Left cardiac atrium (tissue), 4 donors: ENCODE results near the gene PFN1. TPM values are rescaled to one million over a fixed set of nuclear protein-coding genes. Genes with fewer than 3 reads are reported as not detected.

Experiments
- ATAC-seq, 2 donors: fragments of 200-7000 bp; cut with Tn5 transposase; one replicate each; pipeline ENCODE4 v1.9.1; 2020; ENCODE audit warnings: mild to moderate bottlenecking in 2 of 2, moderate library complexity in 2 of 2
- DNase-seq: peaks from one replicate; pipeline ENCODE4 v3.0.0-alpha.2; 2020
- intact Hi-C, 2 donors: fragments of 100-400 bp; cut with DNase I; formaldehyde crosslinking; loops; one replicate each; pipeline versions ENCODE4 v1.14.1 to v1.15.1; 2022 to 2023
- total RNA-seq, 2 donors: library from RNA; stranded (reverse); fragmentation: NEBNext Ultra II Directional; extraction: Animal tissue kit (Norgen Biotek cat#: 25700); gene quantifications; one replicate each; pipeline ENCODE4 v1.2.1, GENCODE V29; 2021
- donor health status: DM: no; HTN: yes; CAD: no.
- donor health status: DM: no; HTN: yes; CAD: no; lungs with severe emphysema.
- donor health status: DM: yes; HTN: yes; CAD: no.
- donor health status: Dilated cardiomyopathy.

Gene PFN1
- total RNA-seq, 2 donors from 2014 or later: 254 to 303 TPM

DNA sequence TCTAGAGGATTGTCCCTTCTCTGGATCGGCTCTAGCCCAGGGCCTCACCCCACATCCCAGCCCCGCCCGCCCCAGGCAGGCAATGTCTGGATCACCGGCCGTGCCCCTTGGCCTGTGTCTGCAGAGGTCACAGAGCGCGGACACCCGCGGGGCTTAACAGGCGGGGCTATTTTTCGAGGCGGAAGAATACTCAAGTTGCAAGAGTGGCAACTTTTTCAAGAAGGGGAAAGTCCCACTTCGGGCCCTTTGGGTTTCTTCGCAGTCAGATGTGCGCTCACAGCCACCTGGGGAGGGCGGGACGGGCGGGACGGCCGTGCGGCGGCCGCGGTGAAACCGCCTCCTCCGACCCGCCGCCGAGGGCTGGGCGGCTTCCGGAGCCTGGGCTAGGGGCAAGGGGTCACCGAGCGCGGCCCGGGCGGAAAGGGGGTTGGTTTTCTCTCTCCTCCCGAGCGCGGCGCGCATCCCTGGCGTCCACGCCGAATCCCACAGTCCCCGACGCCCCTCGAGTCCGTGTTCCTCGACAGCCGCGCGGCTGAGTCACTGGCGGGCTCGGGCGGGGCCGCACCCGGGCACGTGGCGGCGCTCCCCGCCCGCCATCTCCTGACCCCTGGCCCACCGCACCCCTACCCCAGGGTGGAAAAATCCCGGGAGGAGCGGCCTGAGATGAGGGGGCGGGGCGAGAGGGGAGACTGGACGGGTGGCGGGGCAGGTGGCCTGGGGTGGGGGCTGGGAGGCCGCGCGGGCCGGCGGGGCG lies 1.2 kb upstream of the PFN1 start:
- intact Hi-C loops: loop anchor here in 1 of 2 donors (2.0 kb wide), 1 partner anchor 17 kb away; the partner anchor contains the start of gene SPAG7
- DNase-seq: peak; percentile 84
- ATAC-seq: peak; percentile 8 to 55

DNA sequence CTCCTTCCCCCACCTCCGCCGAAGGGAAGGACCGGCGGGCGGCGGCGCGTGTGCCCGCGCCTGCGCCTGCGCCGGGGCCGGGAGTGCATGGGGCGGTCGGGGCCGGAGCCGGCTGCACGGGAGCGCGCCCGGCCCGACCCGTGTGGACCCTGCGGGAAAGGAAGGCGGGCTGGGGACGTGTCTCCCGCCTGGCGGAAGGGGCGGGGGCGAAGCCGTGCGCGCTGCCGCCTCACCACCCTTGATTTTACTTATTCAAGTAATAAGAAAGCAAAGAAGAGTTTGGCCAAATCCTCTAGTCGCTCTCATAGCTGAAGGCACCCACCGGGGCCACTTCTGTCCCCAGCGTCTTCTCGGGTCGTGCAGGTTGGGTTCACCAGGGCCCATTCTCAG lies 596 bp upstream of the PFN1 start:
- intact Hi-C loops: no loop called here
- DNase-seq (peak; percentile 87), ATAC-seq (peak; percentile 77 to 82)

DNA sequence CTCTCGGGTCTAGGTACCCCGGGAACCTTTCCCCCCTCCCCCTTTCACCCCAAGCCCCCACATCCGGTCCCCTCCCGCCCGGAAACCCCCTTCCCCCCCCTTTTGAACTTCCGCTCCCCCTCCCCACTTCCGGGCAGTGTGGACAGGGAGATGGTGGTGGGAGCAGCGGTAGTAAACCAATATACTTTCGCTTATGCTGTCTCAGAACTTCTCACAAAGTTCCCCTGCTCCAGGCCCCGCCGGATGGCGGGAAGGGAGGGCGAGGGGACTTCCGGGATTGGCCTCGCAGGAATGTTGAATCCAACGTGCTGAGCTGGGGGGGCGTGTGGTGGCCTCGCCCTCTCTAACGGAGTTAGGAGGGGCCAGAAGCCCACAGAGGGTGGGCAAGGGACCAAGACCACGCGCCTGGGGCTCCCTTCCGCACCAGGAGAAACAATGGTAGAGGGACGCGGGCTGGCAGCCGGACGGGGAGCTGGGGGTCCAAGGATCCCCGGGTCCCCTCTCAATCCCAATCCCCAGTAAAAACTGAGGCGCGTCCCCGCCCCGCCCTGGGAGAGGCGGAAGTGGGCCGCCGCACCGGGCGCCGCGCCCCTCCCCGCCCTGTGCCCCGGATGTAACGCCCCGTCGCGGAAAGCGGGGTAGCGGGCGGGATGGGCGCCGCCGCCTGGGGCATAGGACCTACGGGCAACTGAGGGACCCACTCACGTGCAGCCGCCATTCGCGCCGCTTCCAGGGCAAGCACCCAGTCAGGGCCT lies 742 bp downstream of the PFN1 start:
- DNase-seq (peak; percentile 68), ATAC-seq (peak; percentile 35 to 39)
- intact Hi-C loops: no loop called here

DNA sequence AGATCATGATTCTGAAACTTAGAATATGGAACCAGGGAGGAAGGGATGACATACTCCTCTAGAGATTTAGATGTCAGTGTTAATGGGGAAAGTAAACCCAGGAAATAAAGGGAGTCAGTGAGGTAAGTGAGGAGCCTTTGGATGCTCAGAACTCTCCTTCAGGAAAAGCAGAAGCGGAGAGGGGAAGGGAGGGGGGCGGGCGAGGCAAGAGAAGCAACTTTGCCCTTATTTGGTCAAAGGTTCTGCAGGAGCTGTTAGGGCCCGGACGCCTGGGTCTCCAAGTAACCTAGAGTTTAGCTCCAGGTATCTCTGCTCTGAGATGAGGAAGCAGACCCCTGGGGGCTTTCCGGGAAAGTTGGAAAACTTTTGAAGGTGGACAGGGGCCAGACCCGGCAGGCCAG lies 1.3 kb downstream of the PFN1 start:
- ATAC-seq: no peak
- intact Hi-C loops: no loop called here
- no peak for DNase-seq

DNA sequence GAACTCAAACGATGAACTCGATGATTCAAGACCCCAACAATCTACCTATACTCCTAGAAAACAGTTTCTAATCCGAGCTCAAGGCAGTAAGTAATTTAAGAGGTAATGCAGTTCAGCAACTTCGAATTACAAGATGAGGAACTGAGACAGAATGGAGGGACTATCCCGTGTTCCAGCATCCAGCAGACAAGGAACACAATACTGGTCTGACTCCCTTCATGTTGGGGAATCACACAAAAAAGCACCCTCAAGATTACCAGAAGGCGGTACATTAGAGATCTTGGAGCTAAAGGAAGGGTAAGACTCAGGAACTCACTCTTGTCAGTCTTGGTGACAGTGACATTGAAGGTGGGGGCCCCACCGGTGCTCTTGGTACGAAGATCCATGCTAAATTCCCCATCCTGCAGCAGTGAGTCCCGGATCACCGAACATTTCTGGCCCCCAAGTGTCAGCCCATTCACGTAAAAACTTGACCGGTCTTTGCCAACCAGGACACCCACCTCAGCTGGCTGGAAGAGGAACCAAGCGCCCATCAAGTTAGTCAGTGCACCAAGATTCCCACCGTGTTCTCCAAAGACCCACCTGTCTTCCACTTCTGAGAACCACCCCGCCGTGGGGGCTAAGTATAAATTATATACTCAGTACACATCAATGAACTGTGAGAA lies 1.9 kb downstream of the PFN1 start:
- DNase-seq: no peak
- intact Hi-C loops: no loop called here
- no peak for ATAC-seq

DNA sequence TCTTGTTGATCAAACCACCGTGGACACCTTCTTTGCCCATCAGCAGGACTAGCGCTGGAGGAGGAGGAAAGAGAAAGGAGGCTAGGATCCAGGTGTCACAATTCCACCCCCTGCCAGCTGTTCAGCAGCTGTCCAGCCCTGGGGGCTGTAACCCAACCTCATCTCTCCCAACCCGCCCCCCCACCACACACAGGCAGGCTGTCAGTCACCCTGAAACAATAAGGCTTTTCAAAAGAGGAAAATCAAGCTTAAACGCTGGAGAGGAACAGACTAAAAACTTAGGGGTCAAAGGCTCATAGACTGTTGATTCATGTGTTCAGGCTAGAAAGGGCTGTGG lies 2.4 kb downstream of the PFN1 start:
- no peak for DNase-seq
- intact Hi-C loops: no loop called here
- ATAC-seq: no peak

DNA sequence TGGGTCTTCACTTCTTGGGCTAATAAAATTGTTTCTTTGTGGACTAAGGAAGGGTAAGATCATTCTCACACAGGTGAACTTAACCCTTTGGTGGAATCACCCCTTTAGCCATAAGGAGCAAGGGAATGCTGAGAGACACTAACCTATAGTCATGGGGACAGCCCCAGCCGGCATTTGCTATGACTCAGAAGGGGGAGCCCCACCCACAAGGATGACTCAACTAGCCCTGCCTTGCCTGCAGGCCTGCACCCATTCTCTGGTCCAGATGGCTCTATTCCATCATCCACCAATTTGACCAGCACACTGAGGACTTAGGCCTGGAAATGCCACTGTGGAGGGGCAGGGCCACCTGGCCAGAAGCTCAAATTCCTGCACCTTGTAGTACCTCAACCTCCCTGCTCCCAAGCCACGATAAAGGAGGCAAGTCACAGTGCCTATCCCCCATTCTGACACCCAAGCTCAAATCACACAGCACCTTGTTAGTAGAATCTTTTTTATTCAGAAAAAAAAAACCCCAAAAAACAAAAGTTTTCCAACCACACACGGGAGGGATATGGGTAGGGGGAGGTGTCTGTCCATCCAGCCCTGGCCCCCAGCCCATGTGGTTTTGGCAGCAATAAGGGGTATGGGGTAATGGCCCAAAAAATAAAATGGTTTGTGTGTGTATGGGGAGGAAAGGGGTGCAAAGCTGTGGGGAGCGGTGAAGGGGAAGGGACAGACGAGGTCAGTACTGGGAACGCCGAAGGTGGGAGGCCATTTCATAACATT lies 3.0 kb downstream of the PFN1 start:
- intact Hi-C loops: no loop called here
- ATAC-seq: peak in 1 of 2 donors; percentile 37
- DNase-seq: peak; percentile 85

DNA sequence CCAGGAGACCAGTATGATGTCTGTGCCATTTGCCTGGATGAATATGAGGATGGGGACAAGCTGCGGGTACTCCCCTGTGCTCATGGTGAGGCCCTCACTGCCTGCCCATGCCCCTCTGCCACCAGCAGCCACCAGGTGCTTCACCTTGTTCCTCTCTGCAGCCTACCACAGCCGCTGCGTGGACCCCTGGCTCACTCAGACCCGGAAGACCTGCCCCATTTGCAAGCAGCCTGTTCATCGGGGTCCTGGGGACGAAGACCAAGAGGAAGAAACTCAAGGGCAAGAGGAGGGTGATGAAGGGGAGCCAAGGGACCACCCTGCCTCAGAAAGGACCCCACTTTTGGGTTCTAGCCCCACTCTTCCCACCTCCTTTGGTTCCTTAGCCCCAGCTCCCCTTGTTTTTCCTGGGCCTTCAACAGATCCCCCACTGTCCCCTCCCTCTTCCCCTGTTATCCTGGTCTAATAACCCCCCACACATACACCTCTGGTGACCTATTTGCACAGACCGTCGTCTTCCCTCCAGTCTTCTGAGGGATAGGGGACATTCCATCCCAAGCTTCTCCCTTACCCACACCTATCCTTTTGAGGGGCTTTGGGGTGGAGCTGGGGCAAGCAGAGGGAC lies 3.7 kb downstream of the PFN1 start:
- intact Hi-C loops: no loop called here
- ATAC-seq: no peak
- no peak for DNase-seq

DNA sequence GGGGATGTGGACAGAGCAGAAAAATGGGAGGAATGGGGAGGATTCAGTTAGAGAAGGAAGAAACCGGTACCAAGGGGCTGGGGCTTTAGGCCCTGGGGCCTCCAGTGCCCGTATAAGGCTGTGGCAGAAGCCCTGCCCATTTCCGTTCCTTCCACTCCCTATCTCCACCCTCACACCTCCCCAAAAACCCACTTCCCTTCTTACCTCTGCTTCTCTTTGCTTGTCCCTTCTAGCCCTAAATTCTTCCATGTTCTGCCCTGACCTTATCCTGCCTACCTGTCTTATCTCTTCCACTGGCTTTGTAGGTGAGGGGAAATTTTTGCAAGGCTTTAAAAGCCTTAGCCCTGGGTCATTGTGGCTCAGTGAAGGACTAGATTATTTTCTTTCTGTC lies 4.2 kb downstream of the PFN1 start:
- intact Hi-C loops: no loop called here
- ATAC-seq (no peak), DNase-seq (no peak)

DNA sequence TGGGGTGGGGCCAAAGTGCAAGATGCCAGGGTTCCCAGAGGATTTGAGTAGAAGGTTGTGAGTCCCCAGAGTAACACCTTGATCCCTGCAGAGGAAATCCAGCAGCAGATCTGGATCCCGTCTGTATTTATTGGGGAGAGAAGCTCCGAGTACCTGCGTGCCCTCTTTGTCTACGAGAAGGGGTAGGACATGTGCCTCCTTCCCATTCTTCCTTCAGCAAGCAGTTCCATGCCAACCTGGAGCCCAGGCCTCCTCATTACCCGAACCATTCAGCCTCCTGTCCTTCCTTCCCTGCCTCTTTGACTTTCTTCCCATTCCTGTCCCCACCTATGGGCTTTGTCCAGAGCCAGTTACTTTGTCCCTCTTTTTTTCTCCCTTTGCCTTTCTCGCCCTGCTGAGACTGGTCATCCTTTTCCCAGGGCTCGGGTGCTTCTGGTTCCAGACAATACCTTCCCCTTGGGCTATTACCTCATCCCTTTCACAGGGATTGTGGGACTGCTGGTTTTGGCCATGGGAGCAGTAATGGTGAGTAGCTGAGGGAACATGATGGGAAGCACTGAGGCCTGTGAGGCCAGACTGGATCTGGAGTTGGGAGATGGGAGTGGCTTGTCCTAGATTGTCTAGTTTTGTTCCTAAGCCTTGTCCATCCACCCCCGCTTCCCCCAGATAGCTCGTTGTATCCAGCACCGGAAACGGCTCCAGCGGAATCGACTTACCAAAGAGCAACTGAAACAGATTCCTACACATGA lies 5.4 kb downstream of the PFN1 start:
- ATAC-seq (no peak), DNase-seq (no peak)
- intact Hi-C loops: no loop called here

DNA sequence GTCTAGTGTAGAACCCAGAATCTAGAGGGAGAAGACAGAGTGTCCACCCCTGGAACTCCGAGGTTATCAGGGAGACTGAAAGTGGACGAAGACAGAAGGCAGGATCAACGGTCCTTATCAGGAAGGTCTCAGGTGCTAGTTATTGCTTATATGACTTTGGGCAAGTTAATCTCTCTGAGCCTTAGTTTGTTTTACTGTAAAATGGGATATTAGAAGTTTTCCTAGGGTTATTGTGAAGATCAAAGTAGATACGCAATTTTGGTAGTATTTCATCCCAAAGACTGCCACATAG lies 7.1 kb downstream of the PFN1 start:
- no peak for DNase-seq
- ATAC-seq: no peak
- intact Hi-C loops: no loop called here

DNA sequence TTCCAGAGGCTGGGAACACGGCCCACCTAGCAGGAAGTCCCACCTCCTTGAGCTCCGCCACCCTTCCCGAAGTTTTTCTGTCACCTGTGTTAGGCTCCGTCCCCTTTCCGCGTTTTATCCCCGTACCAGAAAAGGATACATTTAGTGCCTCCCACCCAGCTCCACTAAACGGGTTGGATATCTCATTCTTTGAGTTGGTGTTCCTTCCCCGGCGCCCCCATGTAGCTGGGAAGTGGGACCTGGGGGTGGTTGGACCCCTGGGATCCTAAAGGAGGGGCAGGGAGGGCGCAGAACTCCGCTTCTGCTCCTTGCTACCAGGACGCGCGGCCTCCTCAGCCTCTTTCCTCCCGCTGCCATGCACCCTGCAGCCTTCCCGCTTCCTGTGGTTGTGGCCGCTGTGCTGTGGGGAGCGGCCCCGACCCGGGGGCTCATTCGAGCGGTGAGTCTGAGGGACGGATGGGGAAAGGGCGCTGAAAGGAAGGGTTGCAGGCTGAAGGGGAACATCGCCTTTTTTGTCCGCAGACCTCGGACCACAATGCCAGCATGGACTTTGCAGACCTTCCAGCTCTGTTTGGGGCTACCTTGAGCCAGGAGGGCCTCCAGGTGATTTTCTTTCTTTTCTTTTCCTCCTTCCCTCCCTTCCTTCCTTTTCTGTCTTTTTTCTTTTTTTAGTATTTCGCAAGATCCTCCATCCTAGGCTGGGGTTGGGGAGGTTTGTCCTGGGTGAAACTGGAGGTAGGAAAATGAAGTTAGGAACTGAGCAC lies 7.6 kb downstream of the PFN1 start:
- ATAC-seq (peak; percentile 69 to 70), DNase-seq (peak; percentile 85)
- intact Hi-C loops: no loop called here

DNA sequence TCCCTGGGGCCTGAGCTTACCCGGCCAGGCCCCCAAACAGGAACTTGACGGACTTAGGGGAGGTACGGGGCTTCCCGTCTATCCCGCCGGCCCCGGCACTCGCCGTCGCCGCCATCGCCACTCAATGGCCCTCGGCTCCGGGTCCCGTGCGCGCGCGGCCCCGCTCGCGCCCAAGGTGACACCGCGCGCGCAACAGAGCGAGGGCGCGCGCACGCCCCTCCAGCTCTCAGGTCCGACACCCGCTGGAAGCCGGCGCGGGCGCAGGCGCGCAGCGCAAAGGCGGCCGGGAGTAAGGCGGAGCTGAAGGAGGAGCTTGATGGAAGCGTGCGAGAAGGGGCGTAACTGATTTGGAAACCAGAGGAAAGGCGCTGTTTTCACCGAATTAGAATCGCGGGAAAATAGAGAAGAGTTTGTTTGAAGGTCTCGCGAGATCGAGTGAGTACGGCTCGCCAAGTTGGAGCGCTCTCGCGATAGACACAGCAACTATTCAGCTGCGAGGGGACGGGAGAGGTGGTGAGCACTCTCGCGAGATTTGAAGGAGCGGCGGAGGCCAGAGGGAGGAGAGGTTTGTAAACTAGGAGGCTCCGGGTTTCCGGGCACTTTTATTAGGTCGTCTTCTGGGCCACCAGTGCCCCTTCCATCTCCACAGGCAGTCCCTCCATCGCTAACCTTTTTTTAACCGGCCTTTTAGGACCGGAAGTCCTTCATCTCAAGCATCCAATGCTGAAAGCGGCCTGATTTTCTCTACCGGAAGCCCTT lies 8.4 kb downstream of the PFN1 start, which contains the start of the genes RNF167 and SLC25A11:
Gene RNF167 (plus strand): TSS at position 473 of the 759 bp plus-strand sequence. CDS start 642 bp downstream, outside the sequence.
Gene SLC25A11 (minus strand): TSS at position 251 of the 759 bp plus-strand sequence. CDS start 136 bp downstream, at position 115.
- DNase-seq (peak; percentile 96), ATAC-seq (peak; percentile 93 to 94)
- intact Hi-C loops: no loop called here

DNA sequence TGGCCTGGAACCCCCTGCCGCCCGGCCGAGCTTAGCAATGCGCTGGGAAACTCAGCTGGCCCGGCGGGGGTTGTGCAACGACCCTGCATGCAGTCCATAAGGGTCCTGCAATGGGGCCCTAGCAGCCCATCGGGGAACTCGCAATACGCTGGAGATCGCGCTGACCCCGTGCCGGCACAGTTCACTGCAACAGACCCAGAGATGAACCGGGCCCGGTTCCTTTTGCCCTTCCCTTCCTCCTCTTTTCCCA lies 8.9 kb downstream of the PFN1 start:
- intact Hi-C loops: no loop called here
- ATAC-seq (no peak), DNase-seq (peak; percentile 53)

DNA sequence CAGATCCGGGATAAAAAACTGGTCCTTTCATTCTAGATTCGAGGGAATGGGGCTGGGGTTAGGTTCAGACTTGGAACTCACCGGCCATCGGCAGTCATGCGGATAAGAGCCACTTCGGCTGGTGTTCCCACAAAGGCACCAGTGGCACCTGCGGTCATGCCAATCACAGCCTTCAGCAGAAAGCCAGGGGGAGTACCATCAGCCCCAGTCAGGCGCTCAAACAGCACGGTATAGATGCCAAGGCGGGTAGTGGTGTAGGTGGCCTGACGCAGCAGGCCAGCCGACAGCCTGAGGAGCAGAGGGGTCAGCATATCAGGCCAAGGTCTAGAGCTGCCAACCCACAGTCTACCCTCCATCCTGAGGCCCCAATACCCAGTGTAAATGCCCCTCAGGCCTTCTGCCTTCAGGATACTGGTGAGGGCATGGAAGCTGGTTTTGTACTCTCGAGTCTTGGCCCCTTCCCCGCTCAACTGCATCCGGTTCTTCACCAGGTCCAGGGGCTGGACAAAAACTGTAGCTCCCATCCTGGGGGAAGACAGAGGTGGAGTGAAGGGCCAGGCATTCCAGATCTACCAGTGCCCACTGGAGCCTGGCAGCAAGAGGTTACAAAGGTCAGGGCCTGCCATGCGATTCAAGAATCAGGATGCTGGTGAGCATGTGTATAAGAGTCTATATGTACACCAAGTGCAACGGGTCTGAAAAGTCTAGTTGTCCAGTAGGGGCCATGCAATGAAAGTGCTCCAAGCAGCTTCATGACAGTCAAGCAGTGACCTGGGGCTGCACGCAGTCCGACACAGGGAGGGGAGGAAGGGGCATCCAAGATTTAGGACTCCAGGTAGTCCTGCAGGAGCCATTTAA lies 9.4 kb downstream of the PFN1 start:
- no peak for ATAC-seq
- intact Hi-C loops: no loop called here
- DNase-seq: no peak

DNA sequence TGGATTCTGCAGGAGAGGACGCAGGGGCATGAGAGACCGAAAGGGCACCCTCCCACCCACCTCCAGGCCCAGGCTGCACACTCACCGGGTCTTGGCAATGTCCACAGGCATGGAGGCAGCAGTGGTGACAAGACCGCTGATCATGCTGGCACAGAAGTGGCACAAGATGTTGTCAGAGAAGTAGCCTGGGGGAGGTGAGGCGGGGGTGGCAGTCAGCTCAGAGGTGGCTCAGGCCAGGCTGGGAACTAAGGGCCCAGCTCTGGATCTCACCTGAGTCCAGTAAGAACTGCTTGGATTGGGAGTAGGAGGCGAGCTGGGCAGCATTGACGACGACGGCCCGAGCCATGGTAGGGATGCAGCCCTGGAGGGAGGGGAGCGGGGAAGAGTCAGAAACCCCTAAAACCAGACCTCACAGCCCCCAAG lies 10.2 kb downstream of the PFN1 start:
- ATAC-seq (no peak), DNase-seq (no peak)
- intact Hi-C loops: no loop called here
